H1 (cell line): ENCODE results near the gene NOC2L. TPM values are rescaled to one million over a fixed set of nuclear protein-coding genes. Genes with fewer than 3 reads are reported as not detected.

Experiments
- CTCF ChIA-PET: fragments of 300-600 bp; sonication (Branson Sonifier 250); formaldehyde crosslinking; loops from one replicate; lab custom pipeline; 2021; ENCODE audit not compliant: partially characterized antibody; lab: Charles Lee
- POLR2A ChIA-PET: fragments of 300-600 bp; sonication (Branson Sonifier 250); formaldehyde crosslinking; loops from one replicate; lab custom pipeline; 2021; ENCODE audit warnings: inconsistent platforms; ENCODE audit not compliant: partially characterized antibody; lab: Charles Lee
- DNase-seq, 2 experiments: peaks; one replicate each; pipeline versions ENCODE4 v3.0.0 to v3.0.0-alpha.2; 2010 to 2022; ENCODE audit warnings: low spot score in 2 of 2, low read depth in 1 of 2, mixed read lengths in 1 of 2
- FAIRE-seq: peaks from 2 replicates; lab custom pipeline; 2011; peaks lifted over from hg19 to GRCh38; lab: Jason Lieb, UNC
- H2AFZ ChIP-seq: 2 replicates; pipeline ENCODE4 v1.8.1; 2012; ENCODE audit warnings: low read length, inconsistent platforms
- H2AK5ac ChIP-seq: 2 replicates; pipeline ENCODE4 v1.6.1; 2013; ENCODE audit warnings: low read depth, low read length
- H2BK120ac ChIP-seq: replicated peaks from 2 replicates; pipeline ENCODE3; 2013; ENCODE audit warnings: low read depth, low read length, inconsistent platforms
- H2BK12ac ChIP-seq: 2 replicates; pipeline ENCODE4 v1.6.1; 2013; ENCODE audit warnings: low read depth, low read length
- H2BK15ac ChIP-seq: 2 replicates; pipeline ENCODE4 v1.6.1; 2013; ENCODE audit warnings: low read length
- H2BK20ac ChIP-seq: 2 replicates; pipeline ENCODE4 v1.6.1; 2013; ENCODE audit warnings: low read length
- H2BK5ac ChIP-seq: 2 replicates; pipeline ENCODE4 v1.6.1; 2013; ENCODE audit warnings: low read depth, low read length
- H3K14ac ChIP-seq: 2 replicates; pipeline ENCODE4 v1.6.1; 2013; ENCODE audit warnings: inconsistent platforms; ENCODE audit not compliant: insufficient read length
- H3K18ac ChIP-seq: 2 replicates; pipeline ENCODE4 v1.6.1; 2013; ENCODE audit warnings: low read length; ENCODE audit errors: extremely low read depth
- H3K23ac ChIP-seq: 2 replicates; pipeline ENCODE4 v1.6.1; 2013; ENCODE audit warnings: inconsistent platforms; ENCODE audit not compliant: insufficient read length
- H3K23me2 ChIP-seq: 2 replicates; pipeline ENCODE4 v1.6.1; 2013; ENCODE audit warnings: low read depth, low read length
- H3K27ac ChIP-seq: 2 replicates; pipeline ENCODE4 v1.6.1; 2011; ENCODE audit warnings: low read depth, low read length, inconsistent platforms
- H3K27me3 ChIP-seq, 4 experiments: replicated peaks in 1 of 4; 1 replicate in 1 of 4; 2 replicates in 3 of 4; pipeline versions ENCODE4 v1.6.1 to v1.8.1; 2011 to 2013; ENCODE audit warnings: low read length in 3 of 4, mild to moderate bottlenecking in 3 of 4, inconsistent platforms in 2 of 4, mixed read lengths in 2 of 4, moderate library complexity in 1 of 4; ENCODE audit not compliant: control insufficient read depth in 3 of 4, insufficient read depth in 3 of 4; ENCODE audit errors: extremely low read depth in 1 of 4
- H3K36me3 ChIP-seq, 4 experiments: 2 replicates each; pipeline versions ENCODE4 v1.6.1 to v1.8.1; 2011 to 2013; ENCODE audit warnings: mild to moderate bottlenecking in 4 of 4, low read length in 3 of 4, moderate library complexity in 2 of 4, control low read depth in 1 of 4, inconsistent platforms in 1 of 4; ENCODE audit not compliant: insufficient read depth in 4 of 4, control insufficient read depth in 2 of 4
- H3K4ac ChIP-seq: replicated peaks from 2 replicates; pipeline ENCODE3; 2013; ENCODE audit warnings: low read length, low read depth, mixed read lengths, inconsistent platforms; ENCODE audit not compliant: insufficient read length
- H3K4me1 ChIP-seq, 4 experiments: replicated peaks in 1 of 4; 1 replicate in 1 of 4; 2 replicates in 3 of 4; pipeline versions ENCODE4 v1.6.1 to v1.8.1; 2011 to 2013; ENCODE audit warnings: low read length in 3 of 4, inconsistent platforms in 2 of 4, mixed read lengths in 1 of 4; ENCODE audit not compliant: insufficient read depth in 4 of 4, control insufficient read depth in 3 of 4
- H3K4me2 ChIP-seq, 2 experiments: 2 replicates each; pipeline versions ENCODE4 v1.6.1 to v1.8.1; 2011 to 2013; ENCODE audit warnings: low read depth in 2 of 2, low read length in 2 of 2, control low read depth in 1 of 2, inconsistent platforms in 1 of 2, mild to moderate bottlenecking in 1 of 2; ENCODE audit not compliant: insufficient read depth in 1 of 2
- H3K4me3 ChIP-seq, 4 experiments: fragments of 200-600, 300-600 bp in 1 of 4; sonication (generic), shearing (Covaris generic), sonication (Bioruptor Twin) in 1 of 4; 2 replicates each; pipeline versions ENCODE4 v1.5.1 to v1.8.1; 2011 to 2016; ENCODE audit warnings: low read length in 4 of 4, low read depth in 3 of 4, control low read depth in 2 of 4, inconsistent platforms in 2 of 4, mild to moderate bottlenecking in 2 of 4, mixed read lengths in 1 of 4, moderate library complexity in 1 of 4; ENCODE audit not compliant: insufficient read depth in 2 of 4; ENCODE audit errors: extremely low read depth in 1 of 4
- H3K56ac ChIP-seq: replicated peaks from 2 replicates; pipeline ENCODE3; 2013; ENCODE audit warnings: low read depth, mild to moderate bottlenecking, mixed read lengths, low read length, inconsistent platforms; ENCODE audit not compliant: insufficient read length
- H3K79me1 ChIP-seq: 2 replicates; pipeline ENCODE4 v1.6.1; 2013; ENCODE audit warnings: low read depth, low read length, control low read depth
- H3K79me2 ChIP-seq, 2 experiments: 2 replicates each; pipeline versions ENCODE4 v1.6.1 to v1.8.1; 2012 to 2013; ENCODE audit warnings: low read length in 2 of 2, mild to moderate bottlenecking in 2 of 2, inconsistent platforms in 1 of 2; ENCODE audit not compliant: insufficient read depth in 2 of 2, control insufficient read depth in 1 of 2
- H3K9ac ChIP-seq, 4 experiments: replicated peaks in 1 of 4; 1 replicate in 1 of 4; 2 replicates in 3 of 4; pipeline versions ENCODE4 v1.6.1 to v1.8.1; 2011 to 2013; ENCODE audit warnings: low read depth in 3 of 4, low read length in 3 of 4, control low read depth in 2 of 4, mild to moderate bottlenecking in 2 of 4, moderate library complexity in 2 of 4, inconsistent platforms in 1 of 4; ENCODE audit errors: extremely low read depth in 1 of 4
- H3K9me3 ChIP-seq, 2 experiments: 2 replicates each; pipeline versions ENCODE4 v1.6.1 to v1.8.1; 2012 to 2013; ENCODE audit warnings: mild to moderate bottlenecking in 2 of 2, moderate library complexity in 2 of 2, control low read depth in 1 of 2, inconsistent platforms in 1 of 2, low read depth in 1 of 2, low read length in 1 of 2, mixed read lengths in 1 of 2; ENCODE audit not compliant: insufficient read depth in 2 of 2
- H4K20me1 ChIP-seq, 2 experiments: replicated peaks in 1 of 2; 2 replicates each; pipeline versions ENCODE3 to v1.8.1; 2011 to 2013; ENCODE audit warnings: inconsistent platforms in 2 of 2, low read length in 2 of 2, mild to moderate bottlenecking in 1 of 2; ENCODE audit not compliant: insufficient read depth in 2 of 2, control insufficient read depth in 1 of 2
- H4K5ac ChIP-seq: 2 replicates; pipeline ENCODE4 v1.6.1; 2013; ENCODE audit warnings: low read length, low read depth, mixed read lengths, inconsistent platforms; ENCODE audit not compliant: insufficient read length
- H4K8ac ChIP-seq: 2 replicates; pipeline ENCODE4 v1.8.0; 2013; ENCODE audit warnings: mild to moderate bottlenecking, moderate library complexity, low read length, inconsistent platforms; ENCODE audit not compliant: insufficient read depth; ENCODE audit errors: extremely low read depth
- H4K91ac ChIP-seq: replicated peaks from 2 replicates; pipeline ENCODE3; 2013; ENCODE audit warnings: low read length, mixed read lengths, inconsistent platforms; ENCODE audit not compliant: insufficient read length
- ATF3 ChIP-seq: IDR thresholded peaks from 2 replicates; pipeline ENCODE4 v1.6.1; 2011; ENCODE audit warnings: low read depth, mild to moderate bottlenecking, low read length; ENCODE audit not compliant: insufficient read depth
- CHD1 ChIP-seq: IDR thresholded peaks from 2 replicates; pipeline ENCODE4 v1.6.1; 2012; ENCODE audit warnings: low read depth, low read length, improper control_type of control experiment
- JUN ChIP-seq: IDR thresholded peaks from 2 replicates; pipeline ENCODE4 v1.6.1; 2011; ENCODE audit warnings: low read depth, mild to moderate bottlenecking, improper control_type of control experiment, low read length
- SP4 ChIP-seq: IDR thresholded peaks from 2 replicates; pipeline ENCODE4 v1.6.1; 2012; ENCODE audit warnings: low read length, inconsistent platforms
- SUZ12 ChIP-seq: fragments of 200-600 bp; sonication (generic); IDR thresholded peaks from 2 replicates; pipeline ENCODE4 v1.6.1; 2012; ENCODE audit warnings: mild to moderate bottlenecking, inconsistent platforms, low read length, moderate library complexity, mixed read lengths
- TAF1 ChIP-seq: IDR thresholded peaks from 2 replicates; pipeline ENCODE4 v1.6.1; 2011; ENCODE audit warnings: mild to moderate bottlenecking, low read depth, low read length
- WGBS, 2 experiments: shearing (Covaris generic) in 1 of 2; methylation state at CpG; one replicate each; pipeline versions ENCODE4 v1.1.6 to v1.1.7; 2013 to 2015; ENCODE audit warnings: low lambda C conversion rate in 2 of 2, mixed read lengths in 2 of 2, inconsistent platforms in 1 of 2, low coverage in 1 of 2, missing lambda C conversion rate in 1 of 2; ENCODE audit not compliant: insufficient replicate concordance in 2 of 2, insufficient coverage in 1 of 2, insufficient read length in 1 of 2; ENCODE audit errors: extremely low coverage in 1 of 2, missing lambda C conversion rate in 1 of 2; 5-methylcytosine and 5-hydroxymethylcytosine counted together
- polyA plus RNA-seq, 7 experiments: library from polyadenylated mRNA; depleted of rRNA in 3 of 7; stranded (reverse) in 5 of 7; unstranded in 2 of 7; fragments of >200 nt in 5 of 7; fragments of 200-250 nt in 2 of 7; gene quantifications; 1 replicate in 5 of 7; 2 replicates in 1 of 7; 4 replicates in 1 of 7; pipeline versions ENCODE4 v1.2.1 to v1.2.3, GENCODE V29; 2011 to 2013; ENCODE audit warnings: missing spikeins in 2 of 7, mixed read lengths in 2 of 7
- total RNA-seq: library from RNA; stranded (reverse); fragmentation: NEBNext Ultra II Directional; extraction: Animal tissue kit (Norgen Biotek cat#: 25700); gene quantifications from 2 replicates; pipeline ENCODE4 v1.2.1, GENCODE V29; 2021
- TF ChIP-seq, protein P1 (sequence below): IDR thresholded peaks from 2 replicates; pipeline ENCODE4 v1.6.1; 2011; ENCODE audit warnings: low read length, improper control_type of control experiment

NOC2L gene
- total and polyA plus RNA-seq, 2 of the 8 experiments (the other 6 are each of a cell fraction or from before 2014, with no cell fraction given) = 74.7 to 130 TPM

- H2BK15ac ChIP-seq = 0 out of 2 replicates have a peak overlapping the region, but pooled peaks have one; percentile 72
- peaks cover 67 to 87% (median 84%) of the 10 kb centered on the region in 4 experiments for H3K27me3 ChIP-seq
- no peak overlapping the region for H3K4ac ChIP-seq
- H3K18ac ChIP-seq = no peak overlapping the region
- no peaks in the 10 kb centered on the region for H3K9me3 ChIP-seq
- 0 out of 2 replicates have a peak overlapping the region, but pooled peaks have one; percentile 18 for H2AK5ac ChIP-seq
- no peaks in the 10 kb centered on the region for H3K79me1 ChIP-seq
- peak overlapping the region; percentile 10 to 58 for H3K4me2 ChIP-seq
- no peak overlapping the region for H2BK20ac ChIP-seq
- no peak overlapping the region for H3K27ac ChIP-seq
- TF ChIP-seq ATF3 = no peak
- TF ChIP-seq, protein P1, sequence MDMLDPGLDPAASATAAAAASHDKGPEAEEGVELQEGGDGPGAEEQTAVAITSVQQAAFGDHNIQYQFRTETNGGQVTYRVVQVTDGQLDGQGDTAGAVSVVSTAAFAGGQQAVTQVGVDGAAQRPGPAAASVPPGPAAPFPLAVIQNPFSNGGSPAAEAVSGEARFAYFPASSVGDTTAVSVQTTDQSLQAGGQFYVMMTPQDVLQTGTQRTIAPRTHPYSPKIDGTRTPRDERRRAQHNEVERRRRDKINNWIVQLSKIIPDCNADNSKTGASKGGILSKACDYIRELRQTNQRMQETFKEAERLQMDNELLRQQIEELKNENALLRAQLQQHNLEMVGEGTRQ = no peak
- TF ChIP-seq TAF1 = no peak
- TF ChIP-seq SP4 = no peak
- TF ChIP-seq CHD1 = no peak
- TF ChIP-seq JUN = no peak
- peak; percentile 8; the same call in 1 of the 2 replicates for TF ChIP-seq SUZ12
- no peak overlapping the region for H2BK5ac ChIP-seq
- no peak overlapping the region for H3K9ac ChIP-seq
- H2AFZ ChIP-seq = no peak overlapping the region
- H4K5ac ChIP-seq = no peak overlapping the region
- no peak overlapping the region for H3K14ac ChIP-seq
- no peak overlapping the region for H3K23ac ChIP-seq
- DNase-seq = no peak
- whole genome bisulfite sequencing, 2 experiments = 15% methylated on average over 24 of the region's 30 CpGs; no CpG with 5 or more reads in 1 of the 2 experiments
- peak overlapping the region; percentile 96; the same call in 1 of the 2 replicates for H2BK12ac ChIP-seq
- no peak overlapping the region; the same call in 1 of the 2 replicates for H4K8ac ChIP-seq
- ChIA-PET CTCF (interaction anchor here (0.7 kb wide), 1 partner anchor 24 kb away, joined by 3 read pairs; no protein-coding TSS in a partner anchor), POLR2A (interaction anchor here (0.9 kb wide), 1 partner anchor 8 kb away, joined by 3 read pairs; no protein-coding TSS in a partner anchor)
- peaks cover 3% of the 10 kb centered on the region; the same call in 1 of the 2 replicates for H3K23me2 ChIP-seq
- peak overlapping the region in 1 of 4 experiments; percentile 39; a peak in 2 of 8 replicates for H3K4me3 ChIP-seq
- peaks cover 0 to 4% (median 0%) of the 10 kb centered on the region in 4 experiments; a peak in 1 of 8 replicates for H3K36me3 ChIP-seq
- no peak for FAIRE-seq
- no peaks in the 10 kb centered on the region for H3K79me2 ChIP-seq
- H4K20me1 ChIP-seq = peaks cover 12 to 27% of the 10 kb centered on the region in 2 experiments
- peaks cover 2 to 29% (median 20%) of the 10 kb centered on the region in 4 experiments for H3K4me1 ChIP-seq
- H2BK120ac ChIP-seq = no peak overlapping the region
- no peak overlapping the region for H3K56ac ChIP-seq
- peak overlapping the region; percentile 84 for H4K91ac ChIP-seq
Observed at GRCh38 chr1:935751-936231, 23.3 kb downstream of the NOC2L start.
